ENCODE measurements around the gene ZNF19.

DNA sequence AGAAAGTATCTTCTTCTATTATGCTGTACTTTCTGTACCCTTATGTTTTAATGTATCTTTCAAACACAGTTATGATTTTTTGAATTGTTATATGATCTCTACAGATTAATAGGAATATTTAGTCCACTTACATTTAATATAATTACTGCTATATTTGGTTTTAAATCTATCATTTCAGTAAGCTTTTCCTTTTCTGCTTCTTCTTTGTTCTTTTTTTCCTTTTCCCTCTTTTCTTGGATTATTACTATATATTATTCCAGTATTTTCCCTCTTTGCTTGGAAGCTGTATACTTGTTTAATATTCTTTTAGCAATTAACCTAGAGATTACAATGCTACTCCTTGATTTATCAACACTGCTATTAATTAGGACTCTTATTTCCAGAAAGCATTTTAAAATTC is 60.7 kb downstream of the ZNF19 start:
- TF ChIP-seq, protein P1, sequence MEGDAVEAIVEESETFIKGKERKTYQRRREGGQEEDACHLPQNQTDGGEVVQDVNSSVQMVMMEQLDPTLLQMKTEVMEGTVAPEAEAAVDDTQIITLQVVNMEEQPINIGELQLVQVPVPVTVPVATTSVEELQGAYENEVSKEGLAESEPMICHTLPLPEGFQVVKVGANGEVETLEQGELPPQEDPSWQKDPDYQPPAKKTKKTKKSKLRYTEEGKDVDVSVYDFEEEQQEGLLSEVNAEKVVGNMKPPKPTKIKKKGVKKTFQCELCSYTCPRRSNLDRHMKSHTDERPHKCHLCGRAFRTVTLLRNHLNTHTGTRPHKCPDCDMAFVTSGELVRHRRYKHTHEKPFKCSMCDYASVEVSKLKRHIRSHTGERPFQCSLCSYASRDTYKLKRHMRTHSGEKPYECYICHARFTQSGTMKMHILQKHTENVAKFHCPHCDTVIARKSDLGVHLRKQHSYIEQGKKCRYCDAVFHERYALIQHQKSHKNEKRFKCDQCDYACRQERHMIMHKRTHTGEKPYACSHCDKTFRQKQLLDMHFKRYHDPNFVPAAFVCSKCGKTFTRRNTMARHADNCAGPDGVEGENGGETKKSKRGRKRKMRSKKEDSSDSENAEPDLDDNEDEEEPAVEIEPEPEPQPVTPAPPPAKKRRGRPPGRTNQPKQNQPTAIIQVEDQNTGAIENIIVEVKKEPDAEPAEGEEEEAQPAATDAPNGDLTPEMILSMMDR (IDR thresholded peaks at IDR 0.05; ENCODE audit: low read length): no peak
- no peak for TF ChIP-seq EZH2phosphoT487 (IDR thresholded peaks at IDR 0.05; ENCODE audit: low read length)
